ENCODE results near the gene ASAP2. TPM values are rescaled to one million over a fixed set of nuclear protein-coding genes. Genes with fewer than 3 reads are reported as not detected.

Gene ASAP2
- total RNA-seq, 1 donor from 2014 or later = 32.2 TPM

DNA sequence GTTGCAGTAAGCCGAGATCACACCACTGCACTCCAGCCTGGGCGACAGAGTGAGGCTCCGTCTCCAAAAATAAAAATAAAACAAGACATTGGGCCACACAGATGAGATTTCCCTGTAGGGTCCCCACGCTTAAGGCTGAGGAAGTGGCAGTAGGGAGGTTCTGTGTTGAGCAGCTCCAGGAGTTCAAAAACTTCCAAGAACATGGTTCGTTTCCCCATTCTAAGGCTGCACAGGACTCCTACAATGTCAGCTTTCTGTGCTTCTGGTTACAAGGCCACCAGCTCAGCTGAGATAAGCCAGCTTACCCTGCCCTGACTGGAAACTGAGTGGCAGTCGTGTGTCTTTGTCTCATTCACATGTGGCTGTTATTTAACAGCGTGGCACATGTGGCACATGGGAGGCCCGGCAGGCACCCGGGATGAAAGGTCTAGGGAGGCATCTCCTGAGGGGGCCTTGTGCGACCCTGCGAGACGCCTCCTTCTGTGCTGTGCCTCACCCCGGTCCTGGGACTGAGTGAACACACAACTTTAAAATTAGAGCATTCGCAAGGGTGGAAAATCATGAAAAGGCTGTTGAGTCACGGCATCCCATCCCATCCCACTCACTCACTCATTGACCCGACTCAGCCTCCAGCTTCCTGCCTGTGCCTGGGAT is 209.0 kb downstream of the ASAP2 start:
- FAIRE-seq (no peak), DNase-seq (ENCODE audit: low spot score in 2 of 2) (no peak)

DNA sequence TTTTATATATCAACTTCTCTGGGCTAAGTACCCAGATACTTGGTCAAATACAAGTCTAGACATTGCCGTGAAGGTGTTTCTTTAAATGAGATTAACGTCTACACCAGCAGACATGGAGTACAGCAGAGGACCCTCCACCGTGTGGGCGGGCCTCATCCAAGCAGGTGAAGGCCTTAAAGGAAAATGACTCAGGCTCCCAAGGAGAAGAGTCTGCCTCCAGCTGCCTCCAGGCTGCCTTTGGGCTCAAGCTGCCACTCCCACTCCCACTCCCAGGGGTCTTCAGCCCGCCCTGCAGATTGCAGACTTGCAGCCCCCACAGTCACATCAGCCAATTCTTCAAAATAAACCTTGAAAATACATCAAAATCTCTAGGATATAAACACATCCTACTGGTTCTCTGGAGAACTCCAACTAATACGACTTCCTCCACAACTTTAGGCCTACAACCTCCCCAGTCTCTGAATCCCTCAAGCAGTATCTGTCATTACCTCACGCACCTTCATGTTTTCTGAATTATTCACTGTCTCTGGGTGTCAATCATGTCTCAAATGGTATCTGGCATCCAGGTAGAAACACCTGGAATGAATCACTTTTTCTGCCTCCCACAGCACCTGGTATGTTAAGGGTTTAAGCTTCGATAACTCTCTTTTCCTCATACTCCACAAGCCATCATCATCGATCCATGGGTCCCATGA is 209.8 kb downstream of the ASAP2 start:
- DNase-seq (ENCODE audit: low spot score in 2 of 2) (no peak), FAIRE-seq (no peak)

DNA sequence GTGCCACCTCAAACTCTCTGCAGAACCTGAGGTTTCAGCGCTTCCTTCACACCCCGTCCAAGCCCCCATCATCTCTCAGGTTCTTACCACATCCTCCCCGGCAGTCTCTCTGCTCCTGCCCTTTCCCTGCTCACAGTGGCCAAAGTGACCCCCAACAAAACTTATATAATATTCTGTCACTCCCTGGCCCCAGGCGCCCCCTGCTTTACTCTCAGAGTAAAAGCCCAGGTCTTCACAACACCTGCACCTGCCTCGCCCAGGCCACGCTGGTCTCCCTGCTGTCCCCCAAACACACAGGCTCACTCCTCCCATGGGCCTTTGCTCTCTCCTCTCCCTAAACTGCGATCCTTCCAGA is 210.3 kb downstream of the ASAP2 start:
- FAIRE-seq = no peak

DNA sequence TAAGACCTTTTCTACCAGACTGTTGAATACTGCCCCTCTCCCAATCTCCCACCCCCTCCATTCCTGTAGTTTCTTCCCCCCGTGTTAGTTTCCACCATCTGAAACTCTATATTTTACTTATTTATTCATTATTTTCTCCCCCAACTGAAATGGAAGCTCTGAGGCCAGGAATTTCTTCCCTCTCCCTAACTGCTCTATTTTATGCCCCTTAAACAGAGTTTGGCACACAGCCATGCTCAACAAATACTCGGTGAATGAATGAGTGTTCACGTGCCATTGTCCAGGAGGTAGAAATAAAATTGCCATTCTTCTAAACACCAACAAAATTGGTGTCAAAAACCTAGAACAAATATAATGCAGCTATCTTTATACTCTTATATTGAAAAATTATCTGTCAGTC is 211.1 kb downstream of the ASAP2 start:
- DNase-seq (ENCODE audit: low spot score in 2 of 2) = no peak
- no peak for FAIRE-seq

More for the DNA sequence above, 210.3 kb downstream of the ASAP2 start:
- DNase-seq (ENCODE audit: low spot score in 2 of 2) = no peak

DNA sequence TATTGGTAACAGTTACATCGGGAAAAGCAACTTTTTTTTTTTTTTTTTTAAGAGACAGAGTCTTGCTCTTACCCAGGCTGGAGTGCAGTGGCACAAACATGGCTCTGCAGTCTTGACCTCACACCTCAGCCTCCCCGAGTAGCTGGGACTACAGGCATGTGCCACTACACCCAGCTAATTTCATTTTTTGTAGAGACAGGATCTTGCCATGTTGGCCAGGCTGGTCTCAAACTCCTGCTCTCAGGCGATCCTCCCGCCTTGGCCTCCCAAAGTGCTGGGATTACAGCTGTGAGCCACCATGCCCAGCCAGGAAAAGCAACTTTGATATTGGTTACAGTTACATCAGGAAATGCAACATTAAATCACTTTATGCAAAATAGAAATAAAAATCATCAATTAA is 212.1 kb downstream of the ASAP2 start:
- FAIRE-seq (no peak), DNase-seq (ENCODE audit: low spot score in 2 of 2) (no peak)

DNA sequence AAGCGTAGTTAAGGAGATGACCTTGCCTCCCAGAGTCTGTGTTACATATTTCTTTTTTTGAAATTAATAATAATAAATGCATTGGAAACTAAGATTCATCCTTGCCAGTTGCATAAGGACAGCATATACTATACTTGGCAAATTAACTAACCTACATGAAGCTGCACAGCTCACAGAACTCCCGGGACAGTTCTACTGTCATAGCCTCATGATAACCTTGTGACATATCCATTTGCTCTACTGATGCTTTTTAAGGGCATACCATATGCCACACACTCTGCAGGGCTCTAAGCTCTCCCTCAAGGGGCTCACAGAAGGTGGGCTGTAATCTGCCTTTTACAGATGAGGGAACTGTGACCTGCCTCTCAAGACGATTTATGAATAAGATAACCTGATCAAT is 212.9 kb downstream of the ASAP2 start:
- no peak for FAIRE-seq
- DNase-seq (ENCODE audit: low spot score in 2 of 2) = no peak

DNA sequence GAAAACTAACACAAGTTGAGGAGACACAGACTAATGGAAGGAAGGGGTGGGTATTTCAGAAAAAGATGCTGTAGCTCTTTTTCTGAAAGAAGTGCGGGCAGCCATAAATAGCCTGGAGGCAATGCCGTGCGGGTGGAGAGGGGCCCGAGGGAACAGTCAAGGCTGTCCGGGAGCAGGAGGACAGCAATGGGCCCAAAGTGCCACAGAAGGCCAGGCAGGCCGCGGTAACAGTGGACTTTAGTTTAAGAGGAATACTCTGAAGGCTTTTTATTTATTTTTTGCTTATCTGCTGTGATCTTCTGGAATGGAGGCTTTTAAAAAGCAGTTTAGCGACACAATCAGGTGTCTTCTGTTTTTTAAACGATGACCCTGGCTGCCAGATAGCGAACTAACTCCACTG is 213.9 kb downstream of the ASAP2 start:
- DNase-seq (ENCODE audit: low spot score in 2 of 2) (no peak), FAIRE-seq (no peak)

DNA sequence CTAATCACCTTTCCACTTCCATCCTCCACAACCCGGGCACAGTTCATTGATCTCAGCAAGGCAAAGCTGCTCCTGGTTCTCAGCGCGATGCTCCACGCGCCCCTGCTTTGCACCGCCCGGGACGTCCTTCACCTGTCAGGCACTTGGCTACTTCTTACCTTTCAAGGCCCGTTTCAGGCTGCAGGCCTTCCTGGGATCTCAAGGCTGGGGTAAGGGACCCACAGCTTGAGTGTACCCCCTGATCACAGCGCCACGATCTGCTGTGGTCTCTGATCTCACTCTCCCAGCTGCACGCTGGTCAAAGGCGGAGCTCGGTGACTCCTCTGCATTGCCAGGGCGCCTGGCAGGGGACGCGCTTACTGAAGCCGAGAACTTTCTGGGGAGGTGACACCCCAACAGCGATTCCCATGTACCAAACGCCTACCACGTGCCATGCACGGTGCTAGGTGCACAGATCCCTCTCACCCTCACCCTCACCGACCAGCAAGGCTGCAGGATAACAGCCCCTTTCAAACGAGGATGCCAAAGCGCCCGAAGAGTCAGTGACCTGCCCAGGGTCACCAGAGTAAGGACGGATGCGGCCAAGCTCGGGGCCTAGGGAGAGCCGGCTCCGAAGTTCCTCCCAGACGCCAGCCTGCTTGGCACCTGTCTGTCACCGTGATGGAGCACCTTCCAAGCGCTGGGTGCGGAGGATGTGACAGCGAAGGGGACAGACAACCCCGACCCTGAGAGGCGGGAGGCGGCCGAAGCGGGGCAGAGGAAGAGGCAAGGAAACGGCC is 215.9 kb downstream of the ASAP2 start:
- FAIRE-seq (no peak), DNase-seq (ENCODE audit: low spot score in 2 of 2) (peak; percentile 58)

DNA sequence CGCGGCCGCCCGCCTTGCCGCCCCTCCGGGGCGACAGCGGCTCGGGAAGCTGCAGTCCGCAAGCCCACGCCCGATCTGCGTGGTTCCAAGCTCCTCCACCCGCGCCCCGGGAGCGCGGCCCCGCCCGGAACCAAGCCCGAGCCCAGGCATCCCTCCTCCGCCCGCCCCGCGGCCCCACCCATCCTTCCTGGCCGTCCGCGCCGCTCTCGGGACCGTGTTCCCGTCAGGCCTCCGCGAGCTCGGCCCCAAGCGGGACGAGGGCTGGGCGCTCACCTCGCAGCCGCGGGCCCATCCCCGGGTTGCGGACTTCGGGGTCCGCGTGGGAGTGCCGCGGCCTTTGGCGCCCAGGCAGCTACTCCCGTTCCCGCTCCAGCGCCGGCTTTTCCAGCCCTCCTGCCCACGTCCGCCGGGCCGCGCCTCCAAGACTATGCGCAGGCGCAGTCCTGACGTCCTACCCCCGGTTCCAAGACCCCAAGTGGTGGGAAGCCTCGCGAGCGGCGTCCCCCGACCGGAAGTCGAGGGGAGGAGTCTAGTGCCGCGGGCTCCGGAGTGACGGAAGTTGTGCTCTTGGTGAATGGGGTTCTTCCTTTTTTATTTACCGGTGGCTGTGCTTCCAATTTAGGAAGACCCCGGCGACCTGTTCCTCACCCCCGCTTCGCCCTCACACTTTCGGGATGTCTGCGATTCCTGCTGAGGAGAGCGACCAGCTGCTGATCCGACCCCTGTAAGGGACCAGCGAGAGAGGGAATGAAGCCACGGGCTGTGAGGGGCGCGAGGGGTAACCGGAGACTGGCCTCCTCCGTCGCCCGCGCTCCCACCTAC is 216.7 kb downstream of the ASAP2 start, which contains the start of the genes CPSF3 and ITGB1BP1:
Gene CPSF3, plus strand, starts transcription at position 555 of the 822 bp plus-strand sequence. Its CDS starts 120 bp downstream, at position 675.
Gene ITGB1BP1, minus strand, starts transcription at position 429 of the 822 bp plus-strand sequence. CDS start 4,831 bp downstream, outside the sequence.
- FAIRE-seq = no peak
- peak; percentile 94 to 98 for DNase-seq (ENCODE audit: low spot score in 2 of 2)

DNA sequence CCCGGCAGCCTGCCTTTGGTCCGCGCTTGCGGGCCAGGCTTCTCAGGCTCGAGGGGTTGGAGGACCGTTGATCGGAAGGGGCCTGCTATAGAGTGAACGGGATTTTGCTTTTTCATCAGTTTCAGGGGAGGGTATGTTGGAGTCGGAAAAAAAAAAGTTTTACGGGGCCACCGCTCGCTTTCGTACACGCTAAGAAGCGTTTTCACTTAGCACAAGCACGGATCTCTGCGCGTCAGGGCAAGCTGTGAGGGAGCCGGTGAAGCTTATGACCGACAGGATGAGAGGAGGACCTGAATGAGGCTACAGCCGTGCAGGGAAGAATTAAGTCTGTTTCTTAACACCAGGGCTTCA is 217.3 kb downstream of the ASAP2 start:
- FAIRE-seq (no peak), DNase-seq (ENCODE audit: low spot score in 2 of 2) (peak in 1 of 2 donors; percentile 28)

DNA sequence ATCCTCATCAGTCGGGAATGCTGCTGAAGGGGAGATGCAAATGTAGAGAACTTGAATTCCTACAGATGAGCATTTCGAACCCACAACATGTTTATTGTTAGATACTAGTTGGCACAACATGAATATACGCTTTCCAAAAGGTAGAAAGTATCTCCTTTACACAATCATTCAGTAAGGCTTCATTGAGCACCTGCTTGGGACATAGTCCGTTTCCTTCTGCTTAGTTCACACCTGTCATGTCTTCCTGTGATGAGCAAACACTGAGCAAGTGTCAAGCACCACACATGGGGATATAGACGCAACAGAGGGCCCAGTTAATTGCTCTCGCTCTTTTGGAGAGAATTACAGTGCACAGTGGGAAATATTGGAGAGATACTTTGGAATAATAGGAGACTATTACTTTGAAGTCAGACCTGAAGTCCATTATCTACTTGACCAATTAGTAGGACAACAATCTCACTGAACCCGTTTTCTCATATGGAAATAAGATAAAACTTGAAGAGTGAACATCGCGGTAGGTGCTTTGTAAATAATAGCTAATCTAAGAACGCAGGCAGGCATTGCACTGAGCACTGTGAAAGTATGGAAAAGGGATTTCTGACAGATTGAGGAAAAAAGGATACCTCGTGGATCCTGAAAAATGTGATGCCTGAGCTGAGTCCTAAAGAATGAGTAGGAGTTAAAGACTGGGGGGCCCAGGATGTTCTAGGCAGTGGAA is 218.0 kb downstream of the ASAP2 start:
- no peak for FAIRE-seq
- no peak for DNase-seq (ENCODE audit: low spot score in 2 of 2)

DNA sequence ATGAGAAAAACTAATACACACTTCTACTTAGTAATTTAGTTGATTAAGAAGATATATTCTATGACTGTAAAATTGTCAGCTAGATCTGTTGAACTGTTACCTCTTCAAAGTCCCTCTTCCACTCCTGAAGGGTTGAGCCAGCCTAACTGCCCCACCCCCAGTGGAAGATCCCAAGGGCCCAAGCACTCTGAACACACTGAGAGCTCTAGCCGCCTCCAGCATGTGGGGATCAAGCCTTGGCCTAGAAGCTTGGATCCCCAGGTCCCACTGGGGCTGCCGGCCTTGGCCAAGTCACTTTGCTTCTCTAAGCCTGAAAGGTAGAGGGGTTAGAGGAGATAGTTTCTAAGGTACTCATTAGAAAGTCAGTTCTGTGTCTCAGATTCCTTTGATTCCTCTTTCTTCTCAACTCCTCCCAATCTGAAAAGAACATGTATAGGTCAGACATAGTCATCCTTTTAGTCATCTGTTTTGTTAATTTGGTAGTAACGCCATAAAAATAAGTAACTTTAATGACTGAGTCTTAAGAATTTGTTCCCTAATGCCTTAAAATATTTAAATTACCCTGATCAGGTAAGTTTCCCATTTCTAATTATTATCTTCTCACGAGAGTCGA is 222.5 kb downstream of the ASAP2 start:
- FAIRE-seq = no peak
- DNase-seq (ENCODE audit: low spot score in 2 of 2) = no peak

DNA sequence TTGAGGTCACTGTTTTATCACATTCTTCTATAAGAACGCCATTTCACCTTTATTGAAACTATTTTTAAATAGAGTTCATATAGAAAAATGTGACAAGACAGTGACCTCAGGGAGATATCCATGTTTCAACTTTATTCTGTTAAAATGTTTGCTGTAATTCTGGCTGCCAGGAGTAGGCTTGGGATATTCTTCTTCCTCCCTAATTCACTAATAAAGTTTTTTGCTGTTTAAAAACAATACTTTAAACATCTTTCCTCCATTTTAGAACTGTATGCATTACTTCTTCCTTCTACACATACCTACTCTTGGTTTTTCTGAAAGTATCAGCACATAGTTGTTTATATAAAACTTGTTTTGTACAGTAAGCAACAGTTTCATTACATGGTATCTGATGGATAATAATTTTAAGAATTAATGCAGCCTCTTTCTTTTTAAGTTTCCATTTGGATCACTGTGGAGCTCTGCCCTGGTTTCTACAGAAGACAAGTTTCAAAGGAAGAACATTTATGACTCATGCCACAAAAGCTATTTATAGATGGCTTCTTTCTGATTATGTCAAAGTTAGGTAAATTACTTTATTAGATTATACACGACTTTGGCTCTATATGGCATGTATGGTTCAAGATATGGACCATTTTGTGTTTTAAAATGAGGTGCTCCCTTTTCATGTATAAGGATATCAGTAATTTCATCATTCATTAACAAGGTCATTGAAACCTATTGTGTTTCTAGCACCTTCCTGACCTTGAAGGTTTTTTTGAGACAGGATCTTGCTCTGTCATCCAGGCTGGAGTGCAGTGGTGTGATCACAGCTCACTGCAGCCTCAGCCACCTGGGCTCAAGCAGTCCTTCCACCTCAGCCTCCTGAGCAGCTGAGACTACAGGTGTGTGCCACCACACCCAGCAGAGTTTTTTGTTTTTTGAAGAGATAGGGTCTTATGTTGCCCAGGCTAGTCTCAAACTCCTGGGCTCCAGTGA is 224.0 kb downstream of the ASAP2 start:
- no peak for DNase-seq (ENCODE audit: low spot score in 2 of 2)
- FAIRE-seq = no peak

DNA sequence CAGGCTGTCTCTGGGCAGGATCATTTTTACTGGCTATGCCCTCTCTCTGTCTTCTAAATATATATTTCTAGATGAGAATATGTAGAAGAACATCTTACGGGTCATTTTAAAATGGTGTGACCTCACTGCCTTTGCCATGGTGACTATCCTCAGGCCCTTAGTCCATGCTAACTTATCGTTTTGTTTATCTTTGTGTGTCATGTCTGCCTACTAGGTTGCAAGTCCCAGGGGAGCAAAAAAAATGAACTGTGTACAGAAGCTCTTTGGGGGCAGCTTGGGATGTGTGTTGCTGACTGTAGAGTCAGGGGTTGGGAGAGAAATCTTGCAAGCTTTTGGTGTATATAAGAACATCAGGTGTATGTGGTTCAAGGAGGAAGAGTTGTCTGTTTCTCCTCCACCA is 227.9 kb downstream of the ASAP2 start:
- FAIRE-seq (no peak), DNase-seq (ENCODE audit: low spot score in 2 of 2) (no peak)

DNA sequence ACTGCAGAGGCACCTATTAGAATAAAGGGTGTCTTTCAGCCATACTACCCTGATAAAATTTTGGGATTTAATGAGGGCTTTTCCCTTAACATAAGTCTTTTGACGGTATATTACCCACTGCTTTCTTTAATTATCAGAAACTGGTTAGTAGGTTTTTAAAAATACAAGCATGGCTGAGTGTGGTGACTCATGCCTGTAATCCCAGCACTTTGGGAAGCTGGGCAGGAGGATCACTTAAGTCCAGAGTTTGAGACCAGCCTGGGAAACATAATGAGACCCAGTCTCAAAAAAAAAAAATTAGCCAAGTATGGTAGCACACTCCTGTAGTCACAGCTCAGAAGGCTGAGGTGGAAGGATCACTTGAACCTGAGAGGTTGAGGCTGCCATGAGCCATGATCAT is 232.9 kb downstream of the ASAP2 start:
- DNase-seq (ENCODE audit: low spot score in 2 of 2) (no peak), FAIRE-seq (no peak)

DNA sequence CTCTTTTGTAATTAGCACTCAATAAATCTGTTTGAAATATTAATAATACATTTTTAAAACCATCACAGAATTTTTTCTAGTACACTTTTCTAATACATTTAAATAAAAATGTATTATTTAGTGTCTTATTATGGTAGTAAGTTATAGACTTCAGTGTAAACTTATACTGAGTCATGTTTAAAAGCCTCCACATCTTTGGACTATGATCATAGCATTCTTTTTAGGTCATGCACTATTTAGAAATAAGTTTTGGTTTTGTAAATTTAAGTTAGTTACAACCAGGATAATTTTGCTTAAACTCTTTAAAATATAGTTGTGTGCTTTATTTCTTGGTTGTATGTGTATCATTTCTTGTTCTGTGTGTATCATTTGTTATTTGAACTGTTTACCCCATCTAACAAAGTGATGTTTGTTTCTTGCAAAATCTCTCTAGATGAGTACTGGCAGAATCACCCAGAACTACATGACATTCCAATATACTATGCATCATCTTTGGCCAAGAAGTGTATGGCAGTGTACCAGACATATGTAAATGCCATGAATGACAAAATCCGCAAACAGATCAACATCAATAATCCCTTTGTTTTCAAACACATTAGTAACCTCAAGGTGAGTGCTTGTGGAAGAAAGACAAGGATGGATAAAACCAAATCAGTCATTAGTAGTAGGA is 233.6 kb downstream of the ASAP2 start:
- DNase-seq (ENCODE audit: low spot score in 2 of 2) (no peak), FAIRE-seq (peak; percentile 33)

DNA sequence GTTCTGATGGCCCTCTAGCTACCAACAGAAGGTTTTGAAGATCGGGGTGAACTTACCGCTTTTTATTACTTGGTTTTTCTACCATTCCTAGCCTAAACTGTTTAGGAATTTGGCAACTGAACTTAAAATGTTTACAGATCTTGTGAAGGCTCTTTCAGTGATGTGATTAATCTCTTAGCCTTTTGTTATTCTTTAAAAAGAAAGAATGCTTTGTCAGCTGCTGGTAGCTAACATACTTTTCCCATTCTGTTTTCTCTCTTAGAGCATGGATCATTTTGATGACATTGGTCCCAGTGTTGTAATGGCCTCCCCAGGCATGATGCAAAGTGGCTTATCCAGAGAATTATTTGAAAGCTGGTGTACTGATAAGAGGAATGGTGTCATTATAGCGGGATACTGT is 234.9 kb downstream of the ASAP2 start:
- no peak for DNase-seq (ENCODE audit: low spot score in 2 of 2)
- no peak for FAIRE-seq

DNA sequence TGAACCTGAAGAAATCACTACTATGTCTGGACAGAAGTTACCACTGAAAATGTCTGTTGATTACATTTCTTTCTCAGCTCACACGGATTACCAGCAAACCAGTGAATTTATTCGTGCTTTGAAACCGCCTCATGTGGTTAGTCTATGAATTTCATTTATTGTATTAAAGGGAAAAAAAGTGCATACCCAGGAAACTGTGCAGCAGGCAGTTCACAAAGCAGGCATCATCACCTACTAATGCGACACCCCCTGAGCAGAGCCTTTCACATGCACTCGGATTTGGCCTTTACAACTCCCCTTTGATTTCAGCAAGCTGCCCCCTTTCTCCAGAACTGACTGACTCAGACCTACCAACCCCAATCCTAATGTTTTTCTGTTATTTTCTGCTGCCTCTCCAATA is 236.9 kb downstream of the ASAP2 start:
- no peak for DNase-seq (ENCODE audit: low spot score in 2 of 2)
- FAIRE-seq = no peak

All from frontal cortex (tissue), 4 donors.